GM19463 (cell line): Measurements from ENCODE around the gene PCDH8.

Source experiments
- ATAC-seq: cut with Tn5 transposase; IDR thresholded peaks from one replicate; pipeline ENCODE4 v1.9.1; 2021; ENCODE audit warnings: mild to moderate bottlenecking, moderate library complexity; ENCODE audit not compliant: unreplicated experiment

The PCDH8 gene

GRCh38 chr13:52815330-52815729 is 33.1 kb downstream of the PCDH8 start:
- ATAC-seq, result no peak

GRCh38 chr13:52812941-52813340 is 35.5 kb downstream of the PCDH8 start:
- ATAC-seq, result no peak

DNA sequence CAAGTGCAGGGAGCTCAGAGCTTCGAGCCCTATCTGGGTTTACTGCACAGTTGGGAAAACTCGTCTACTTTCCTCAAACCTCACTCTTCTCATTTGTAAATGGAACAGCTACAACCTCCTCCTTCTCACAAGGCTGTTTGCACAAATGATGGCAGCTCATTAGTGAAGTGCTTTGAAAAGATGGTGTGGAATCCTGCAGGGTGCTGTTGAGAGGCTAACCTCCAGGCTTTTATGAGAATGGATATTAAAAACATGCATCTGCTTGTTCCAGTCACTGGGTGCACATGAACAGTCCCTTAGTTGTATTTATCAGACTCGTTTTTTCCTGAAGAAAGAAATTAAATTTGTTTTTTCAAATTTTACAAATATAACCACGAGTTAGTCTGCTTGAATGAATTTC is 36.6 kb downstream of the PCDH8 start:
- ATAC-seq, result no peak

GRCh38 chr13:52810526-52810925 is 37.9 kb downstream of the PCDH8 start:
- no peak for ATAC-seq

- ATAC-seq, result no peak
Observed at GRCh38 chr13:52810011-52810410, 38.4 kb downstream of the PCDH8 start.

- peak; percentile 85 for ATAC-seq
Observed at GRCh38 chr13:52809310-52809769, 39.1 kb downstream of the PCDH8 start.

DNA sequence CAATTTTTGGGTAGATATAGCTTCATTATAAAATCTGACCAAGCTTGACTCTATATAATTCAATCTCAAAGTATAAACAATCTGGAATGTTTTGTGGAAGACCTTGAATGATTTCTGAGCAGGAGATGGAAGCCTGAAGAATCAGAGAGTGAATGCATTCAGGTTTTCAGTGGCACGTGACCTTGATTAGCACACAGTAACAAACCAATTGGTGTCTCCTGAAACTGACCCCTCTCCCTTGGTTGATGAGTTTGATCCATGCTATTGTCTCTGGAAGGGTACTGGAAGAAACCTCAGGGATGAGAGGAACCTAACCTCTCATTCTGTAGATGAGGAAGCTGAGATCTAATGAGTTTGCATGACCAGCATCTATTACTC is 39.6 kb downstream of the PCDH8 start:
- ATAC-seq, result no peak

- ATAC-seq, result no peak
Observed at GRCh38 chr13:52806029-52806428, 42.4 kb downstream of the PCDH8 start.

DNA sequence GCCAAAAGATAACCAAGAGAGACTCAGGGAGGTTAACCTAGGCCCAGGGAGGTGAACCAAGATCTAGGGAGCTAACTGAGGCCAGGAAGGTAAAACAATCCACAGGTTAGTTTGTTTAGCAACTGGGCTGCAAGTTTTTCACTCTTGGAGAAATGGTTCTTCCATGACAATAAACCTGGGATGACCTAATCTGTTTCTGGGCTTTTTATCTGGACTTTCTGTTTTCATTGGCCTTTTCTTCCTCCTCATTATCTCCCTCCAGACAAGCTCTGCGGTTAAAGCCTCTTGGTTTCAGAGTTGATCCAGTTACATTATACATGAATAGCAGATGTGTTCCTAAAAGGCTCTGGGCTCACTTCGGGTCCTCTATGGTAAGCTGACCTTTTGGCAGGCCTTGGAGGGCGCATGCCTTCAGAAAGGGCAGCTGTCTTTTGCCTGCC is 44.2 kb downstream of the PCDH8 start:
- ATAC-seq, result no peak

- ATAC-seq, result no peak
Observed at GRCh38 chr13:52800856-52801255, 47.6 kb downstream of the PCDH8 start.

DNA sequence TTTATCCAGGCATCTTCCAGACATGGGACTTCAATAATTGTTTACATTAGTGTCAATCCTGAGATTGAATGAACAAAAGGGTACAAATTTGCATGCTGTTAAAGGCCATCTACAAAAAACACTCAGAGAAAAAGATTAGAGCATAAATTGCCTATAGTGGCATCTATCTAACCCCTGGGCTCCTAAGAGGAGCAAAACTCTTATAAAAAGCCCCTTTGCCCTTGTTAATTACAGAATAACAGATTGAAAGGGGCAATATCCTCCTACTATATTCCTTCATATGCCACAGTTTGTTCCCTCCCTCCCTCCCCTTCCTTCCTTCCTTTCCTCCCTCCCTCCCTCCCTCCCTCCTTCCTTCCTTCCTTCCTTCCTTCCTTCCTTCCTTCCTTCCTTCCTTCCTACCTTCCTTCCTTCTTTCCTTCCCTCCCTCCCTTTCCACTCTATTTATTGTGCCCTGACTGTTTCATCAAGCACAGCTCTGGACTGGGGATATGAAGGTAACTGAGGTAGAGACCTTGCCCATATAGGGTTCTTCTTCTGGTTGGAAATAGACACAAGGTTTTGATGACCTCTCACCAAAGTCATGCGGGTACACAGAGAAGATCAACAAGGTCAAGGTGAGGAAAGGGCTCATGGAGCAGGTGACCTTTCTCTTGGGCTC is 49.5 kb downstream of the PCDH8 start:
- no peak for ATAC-seq

DNA sequence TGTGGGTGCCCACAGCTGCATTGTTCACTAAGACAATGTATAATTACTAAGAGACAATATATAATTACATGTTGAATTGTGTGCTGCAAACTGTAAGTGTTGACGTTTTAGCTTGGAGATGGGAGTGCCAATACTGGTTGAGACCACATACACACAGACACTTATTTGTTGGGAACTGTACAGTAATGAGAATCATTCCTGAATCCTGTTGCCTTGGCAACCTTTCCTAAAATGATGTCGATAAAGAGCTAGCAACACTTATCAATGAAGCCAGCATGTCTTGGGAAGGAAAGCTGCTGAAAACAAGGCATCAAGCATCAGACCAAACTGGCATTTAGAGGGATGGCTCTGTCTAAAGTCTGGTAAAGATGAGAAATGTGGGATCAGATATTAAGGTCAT is 51.3 kb downstream of the PCDH8 start:
- no peak for ATAC-seq

- no peak for ATAC-seq
Observed at GRCh38 chr13:52794589-52794988, 53.9 kb downstream of the PCDH8 start.

GRCh38 chr13:52793515-52794061 is 54.9 kb downstream of the PCDH8 start:
- ATAC-seq, result no peak
